Coronary artery (tissue), 2 donors: ENCODE results near the gene SEPTIN11.

Source experiments
- DNase-seq: peaks from one replicate; pipeline ENCODE4 v3.0.0-alpha.2; 2017; ENCODE audit warnings: low spot score
- H3K27ac ChIP-seq, 2 donors: fragments of 200-600 bp; sonication (generic); one replicate each; pipeline ENCODE4 v1.5.1; 2016 to 2019
- H3K4me3 ChIP-seq: fragments of 200-600 bp; sonication (generic); 2 replicates; pipeline ENCODE4 v1.5.1; 2016; ENCODE audit warnings: mild to moderate bottlenecking, moderate library complexity
- CTCF ChIP-seq: fragments of 200-600 bp; sonication (generic); IDR thresholded peaks from one replicate; pipeline ENCODE4 v1.5.1; 2019; ENCODE audit warnings: antibody characterized with exemption

SEPTIN11 gene

GRCh38 chr4:76979236-76979635, 29.7 kb downstream of the SEPTIN11 start:
- H3K27ac ChIP-seq: no peak overlapping the region
- H3K4me3 ChIP-seq: no peak overlapping the region
- TF ChIP-seq CTCF: no peak
- no peak for DNase-seq

GRCh38 chr4:76980261-76980660, 30.7 kb downstream of the SEPTIN11 start:
- Histone ChIP-seq H3K4me3 (no peak overlapping the region), H3K27ac (no peak overlapping the region)
- no peak for DNase-seq
- TF ChIP-seq CTCF: no peak

- Histone ChIP-seq H3K4me3 (no peak overlapping the region), H3K27ac (no peak overlapping the region)
- TF ChIP-seq CTCF: no peak
- DNase-seq: no peak
Observed at GRCh38 chr4:76981644-76982043, 32.1 kb downstream of the SEPTIN11 start.

- DNase-seq: no peak
- H3K27ac ChIP-seq: peak overlapping the region in 1 of 2 donors; percentile 71
- no peak for TF ChIP-seq CTCF
- H3K4me3 ChIP-seq: no peak overlapping the region
Observed at GRCh38 chr4:76982638-76983584, 33.4 kb downstream of the SEPTIN11 start.

GRCh38 chr4:76984127-76984526, 34.6 kb downstream of the SEPTIN11 start:
- H3K27ac ChIP-seq: peak overlapping the region; percentile 17 to 71
- DNase-seq: no peak
- peak overlapping the region; percentile 39 for H3K4me3 ChIP-seq
- no peak for TF ChIP-seq CTCF

- Histone ChIP-seq H3K4me3 (peak overlapping the region; percentile 39), H3K27ac (peak overlapping the region; percentile 17 to 71)
- no peak for TF ChIP-seq CTCF
- DNase-seq: peak; percentile 84
Observed at GRCh38 chr4:76984788-76985211, 35.2 kb downstream of the SEPTIN11 start.

- no peak for DNase-seq
- peak overlapping the region; percentile 24 for H3K4me3 ChIP-seq
- H3K27ac ChIP-seq: peak overlapping the region; percentile 1 to 9
- no peak for TF ChIP-seq CTCF
Observed at GRCh38 chr4:76987153-76987591, 37.6 kb downstream of the SEPTIN11 start.
